ENCODE results near the gene COPS4.
A peak's percentile ranks its signal among the peaks of the same experiment; 100 is the strongest.
"Not testable (repeated sequence)": the region's sequence is repeated elsewhere in the genome, so short reads cannot be mapped to it uniquely, and the experiment has no call there.

Gene COPS4

GRCh38 chr4:83089410-83090157 lies 54.6 kb downstream of the COPS4 start:
- no peak for DNase-seq

- no peak for DNase-seq
Observed at GRCh38 chr4:83093060-83093640, 58.2 kb downstream of the COPS4 start.

GRCh38 chr4:83096397-83096796 lies 61.4 kb downstream of the COPS4 start:
- no peak for DNase-seq

GRCh38 chr4:83104991-83105390 lies 70.0 kb downstream of the COPS4 start:
- no peak for DNase-seq

GRCh38 chr4:83107631-83108030 lies 72.6 kb downstream of the COPS4 start:
- DNase-seq, result no peak

GRCh38 chr4:83108101-83108861 lies 73.3 kb downstream of the COPS4 start:
- DNase-seq, result no peak

GRCh38 chr4:83109480-83110222 lies 74.7 kb downstream of the COPS4 start:
- DNase-seq, result peak; percentile 35

- peak; percentile 86 for DNase-seq
Observed at GRCh38 chr4:83110223-83110945, 75.4 kb downstream of the COPS4 start.

- no peak for DNase-seq
Observed at GRCh38 chr4:83110970-83111750, 76.2 kb downstream of the COPS4 start.

- not testable (repeated sequence) for DNase-seq
Observed at GRCh38 chr4:83111751-83112141, 76.8 kb downstream of the COPS4 start.

- peak; percentile 30 for DNase-seq
Observed at GRCh38 chr4:83112231-83112630, 77.2 kb downstream of the COPS4 start.

- DNase-seq, result no peak
Observed at GRCh38 chr4:83112678-83113428, 77.9 kb downstream of the COPS4 start.

GRCh38 chr4:83113429-83113786 lies 78.4 kb downstream of the COPS4 start:
- no peak for DNase-seq

- peak; percentile 44 for DNase-seq
Observed at GRCh38 chr4:83114576-83114975, 79.6 kb downstream of the COPS4 start, which contains the start of gene PLAC8. PLAC8 (minus strand) TSS chr4:83114729; CDS start chr4:83107921, 6,808 bp downstream.

- DNase-seq, result no peak
Observed at GRCh38 chr4:83115000-83115399, 80.0 kb downstream of the COPS4 start.

- DNase-seq, result no peak
Observed at GRCh38 chr4:83115656-83116285, 80.8 kb downstream of the COPS4 start.

- DNase-seq, result no peak
Observed at GRCh38 chr4:83118869-83119268, 83.9 kb downstream of the COPS4 start.

GRCh38 chr4:83121246-83121645 lies 86.3 kb downstream of the COPS4 start:
- no peak for DNase-seq

- DNase-seq, result peak; percentile 44
Observed at GRCh38 chr4:83124111-83124780, 89.3 kb downstream of the COPS4 start.
